Thymus (tissue), 11 donors: ENCODE data around the gene CYP26B1. TPM values are rescaled to one million over a fixed set of nuclear protein-coding genes. Genes with fewer than 3 reads are reported as not detected.

Source experiments
- DNase-seq, 9 donors: peaks; one replicate each; pipeline ENCODE4 v3.0.0-alpha.2; 2013; ENCODE audit warnings: low spot score in 9 of 9, low read depth in 6 of 9, missing footprints in 1 of 9
- H3K27ac ChIP-seq, 2 donors: one replicate each; pipeline ENCODE4 v1.5.1; 2013; ENCODE audit warnings: control low read depth in 1 of 2, low read depth in 1 of 2, low read length in 1 of 2, mild to moderate bottlenecking in 1 of 2, moderate library complexity in 1 of 2
- H3K27me3 ChIP-seq, 2 donors: one replicate each; pipeline ENCODE4 v1.5.1; 2013; ENCODE audit warnings: low read length in 1 of 2; ENCODE audit not compliant: control insufficient read depth in 2 of 2, insufficient read depth in 1 of 2
- H3K36me3 ChIP-seq, 2 donors: one replicate each; pipeline ENCODE4 v1.5.1; 2013; ENCODE audit warnings: low read length in 1 of 2, mild to moderate bottlenecking in 1 of 2, moderate library complexity in 1 of 2; ENCODE audit not compliant: control insufficient read depth in 2 of 2, insufficient read depth in 2 of 2
- H3K4me1 ChIP-seq, 2 donors: one replicate each; pipeline ENCODE4 v1.5.1; 2013; ENCODE audit warnings: low read length in 2 of 2; ENCODE audit not compliant: control insufficient read depth in 2 of 2, insufficient read depth in 2 of 2
- H3K4me3 ChIP-seq, 2 donors: one replicate each; pipeline ENCODE4 v1.5.1; 2013; ENCODE audit warnings: low read length in 2 of 2, control low read depth in 1 of 2, mild to moderate bottlenecking in 1 of 2
- H3K9me3 ChIP-seq, 2 donors: one replicate each; pipeline ENCODE4 v1.5.1; 2013; ENCODE audit warnings: low read length in 1 of 2, mild to moderate bottlenecking in 1 of 2; ENCODE audit not compliant: control insufficient read depth in 2 of 2, insufficient read depth in 1 of 2
- WGBS: extraction: QIAGEN DNeasy Blood & Tissue Kit; methylation state at CpG from one replicate; pipeline ENCODE4 v1.1.7; 2013; 5-methylcytosine and 5-hydroxymethylcytosine counted together
- polyA plus RNA-seq: library from polyadenylated mRNA; stranded (reverse); fragments of 200-250 nt; gene quantifications from one replicate; pipeline ENCODE4 v1.2.3, GENCODE V29; 2013
- total RNA-seq: library from RNA; stranded (reverse); fragments of 120-200 nt; gene quantifications from one replicate; pipeline ENCODE4 v1.2.4, GENCODE V29; 2013
- donor health status: healthy.

CYP26B1 gene
- total and polyA plus RNA-seq, 2 donors, result 5.6 to 10.3 TPM

GRCh38 chr2:72145289-72145657 is 2.4 kb downstream of the CYP26B1 start:
- peaks cover 3 to 7% of the 10 kb centered on the region in 2 donors for H3K4me1 ChIP-seq
- peak overlapping the region; percentile 26 to 37 for H3K4me3 ChIP-seq
- H3K27ac ChIP-seq, result peak overlapping the region in 1 of 2 donors; percentile 40
- peaks cover 90 to 91% of the 10 kb centered on the region in 2 donors for H3K27me3 ChIP-seq
- no peaks in the 10 kb centered on the region for H3K36me3 ChIP-seq
- peaks cover 9 to 15% of the 10 kb centered on the region in 2 donors for H3K9me3 ChIP-seq
- no peak for DNase-seq
- WGBS, result 2% methylated on average over 29 of the region's 29 CpGs

GRCh38 chr2:72144632-72145288 is 2.9 kb downstream of the CYP26B1 start:
- H3K36me3 ChIP-seq, result no peaks in the 10 kb centered on the region
- H3K27ac ChIP-seq, result peak overlapping the region in 1 of 2 donors; percentile 70
- H3K27me3 ChIP-seq, result peaks cover 85 to 86% of the 10 kb centered on the region in 2 donors
- WGBS, result 1% methylated on average over 63 of the region's 63 CpGs
- no peak for DNase-seq
- peaks cover 3 to 7% of the 10 kb centered on the region in 2 donors for H3K4me1 ChIP-seq
- peak overlapping the region; percentile 26 to 37 for H3K4me3 ChIP-seq
- peaks cover 9 to 15% of the 10 kb centered on the region in 2 donors for H3K9me3 ChIP-seq

GRCh38 chr2:72144274-72144631 is 3.4 kb downstream of the CYP26B1 start:
- H3K4me1 ChIP-seq, result peaks cover 3 to 7% of the 10 kb centered on the region in 2 donors
- no peaks in the 10 kb centered on the region for H3K36me3 ChIP-seq
- WGBS, result 3% methylated on average over 23 of the region's 23 CpGs
- H3K27ac ChIP-seq, result peak overlapping the region in 1 of 2 donors; percentile 74
- H3K4me3 ChIP-seq, result peak overlapping the region; percentile 16 to 37
- peaks cover 80 to 81% of the 10 kb centered on the region in 2 donors for H3K27me3 ChIP-seq
- peaks cover 9 to 15% of the 10 kb centered on the region in 2 donors for H3K9me3 ChIP-seq
- no peak for DNase-seq

- H3K27ac ChIP-seq, result peak overlapping the region in 1 of 2 donors; percentile 74
- H3K27me3 ChIP-seq, result peaks cover 74 to 75% of the 10 kb centered on the region in 2 donors
- WGBS, result 9% methylated on average over 65 of the region's 65 CpGs
- H3K9me3 ChIP-seq, result peaks cover 9 to 15% of the 10 kb centered on the region in 2 donors
- no peaks in the 10 kb centered on the region for H3K36me3 ChIP-seq
- H3K4me1 ChIP-seq, result peaks cover 3 to 7% of the 10 kb centered on the region in 2 donors
- H3K4me3 ChIP-seq, result peak overlapping the region in 1 of 2 donors; percentile 16
- DNase-seq, result no peak
These were observed 4.0 kb downstream of the CYP26B1 start for GRCh38 chr2:72143441-72144273.

- H3K4me1 ChIP-seq, result peaks cover 3 to 13% of the 10 kb centered on the region in 2 donors
- H3K4me3 ChIP-seq, result peak overlapping the region in 1 of 2 donors; percentile 16
These were observed 4.9 kb downstream of the CYP26B1 start for GRCh38 chr2:72142570-72143440.

GRCh38 chr2:72141881-72142451 is 5.7 kb downstream of the CYP26B1 start:
- WGBS, result 94% methylated on average over 13 of the region's 13 CpGs
- peaks cover 57 to 62% of the 10 kb centered on the region in 2 donors for H3K27me3 ChIP-seq

More at GRCh38 chr2:72142570-72143440, 4.9 kb downstream of the CYP26B1 start:
- Histone ChIP-seq H3K9me3 (peaks cover 9 to 15% of the 10 kb centered on the region in 2 donors), H3K36me3 (no peaks in the 10 kb centered on the region), H3K27ac (peak overlapping the region; percentile 26), H3K27me3 (peaks cover 66 to 69% of the 10 kb centered on the region in 2 donors)
- WGBS, result 25% methylated on average over 50 of the region's 50 CpGs
- DNase-seq, result no peak

GRCh38 chr2:72141032-72141645 is 6.5 kb downstream of the CYP26B1 start:
- peaks cover 2 to 4% of the 10 kb centered on the region in 2 donors for H3K9me3 ChIP-seq
- H3K27ac ChIP-seq, result no peak overlapping the region
- peaks cover 49 to 54% of the 10 kb centered on the region in 2 donors for H3K27me3 ChIP-seq
- H3K4me1 ChIP-seq, result peaks cover 3 to 14% of the 10 kb centered on the region in 2 donors
- 86% methylated on average over 5 of the region's 5 CpGs for WGBS
- H3K4me3 ChIP-seq, result no peak overlapping the region
- H3K36me3 ChIP-seq, result no peaks in the 10 kb centered on the region
- DNase-seq, result no peak

More at GRCh38 chr2:72141881-72142451, 5.7 kb downstream of the CYP26B1 start:
- H3K27ac ChIP-seq, result no peak overlapping the region
- no peaks in the 10 kb centered on the region for H3K36me3 ChIP-seq
- H3K4me3 ChIP-seq, result no peak overlapping the region
- H3K9me3 ChIP-seq, result peaks cover 9 to 12% of the 10 kb centered on the region in 2 donors
- no peak for DNase-seq
- peaks cover 3 to 14% of the 10 kb centered on the region in 2 donors for H3K4me1 ChIP-seq

- Histone ChIP-seq H3K4me1 (peaks cover 3 to 14% of the 10 kb centered on the region in 2 donors), H3K27ac (no peak overlapping the region), H3K27me3 (peaks cover 44 to 48% of the 10 kb centered on the region in 2 donors), H3K9me3 (peaks cover 0 to 1% of the 10 kb centered on the region in 2 donors), H3K36me3 (no peaks in the 10 kb centered on the region), H3K4me3 (no peak overlapping the region)
- WGBS, result 94% methylated on average over 4 of the region's 4 CpGs
- no peak for DNase-seq
These were observed 7.1 kb downstream of the CYP26B1 start for GRCh38 chr2:72140621-72140960.
